Right lobe of liver (tissue), 4 donors: ENCODE data around the gene NAP1L1.

Source experiments
- POLR2A ChIP-seq: fragments of 450-650 bp; IDR thresholded peaks from one replicate; pipeline ENCODE4 v1.6.1; 2017; ENCODE audit warnings: antibody characterized with exemption, mild to moderate bottlenecking
- TF ChIP-seq, protein P1 (sequence below), 4 donors: fragments of 200-600 bp in 3 of 4; fragments of 450-650 bp in 1 of 4; IDR thresholded peaks; one replicate each; pipeline versions ENCODE4 v1.5.1 to v1.8.0; 2016 to 2022; ENCODE audit warnings: antibody characterized with exemption in 4 of 4, mild to moderate bottlenecking in 2 of 4
- donor health status: DM: no; HTN: no; CAD: no.
- donor health status: DM: no; HTN: no; CAD: no.
- donor health status: DM: no; HTN: yes; CAD: no.

DNA sequence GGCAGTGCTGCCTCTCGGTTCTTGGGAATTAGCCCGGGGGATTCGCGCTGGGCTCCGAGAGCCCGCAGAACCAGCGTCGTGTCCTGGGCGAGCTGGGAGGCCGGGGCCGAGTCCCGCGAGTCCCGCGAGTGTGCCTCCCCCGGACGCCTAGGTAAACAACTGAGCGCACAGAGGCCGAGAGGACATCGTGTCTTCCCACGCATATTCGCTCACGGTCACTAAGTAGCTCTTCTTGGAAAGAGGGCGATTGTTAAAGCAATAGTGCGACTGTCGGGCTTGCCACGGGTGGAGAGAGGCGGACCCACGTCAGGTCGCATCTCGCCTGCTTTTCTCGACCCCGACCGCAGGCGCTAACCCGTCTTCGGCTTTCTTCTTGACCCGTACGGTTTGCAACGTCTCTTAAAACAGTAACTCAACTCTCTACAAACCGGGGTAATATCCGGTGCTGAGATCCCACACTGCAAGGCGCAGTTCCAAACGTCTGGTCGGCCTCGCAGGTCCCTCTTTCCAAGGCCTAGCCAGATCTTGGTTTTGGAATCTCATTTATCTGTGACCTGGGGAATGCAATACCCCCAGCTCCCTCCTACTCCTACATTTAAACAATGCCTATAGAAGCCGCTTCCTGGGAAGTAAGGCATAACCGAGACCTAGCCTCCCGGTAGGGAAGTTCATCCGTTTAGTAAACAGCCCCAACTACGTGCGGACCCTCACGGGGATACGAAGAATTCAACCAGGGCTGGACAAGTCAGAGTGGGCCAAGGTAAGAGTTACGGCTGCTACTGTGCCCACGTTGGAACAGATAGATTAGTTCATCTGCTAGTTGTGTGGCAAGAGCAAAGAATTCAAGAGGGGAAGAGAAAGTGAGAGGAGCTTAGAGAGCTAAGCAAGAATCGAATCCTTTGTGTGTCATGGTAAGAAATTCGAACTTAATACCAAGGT is 52.2 kb downstream of the NAP1L1 start:
- TF ChIP-seq, protein P1, sequence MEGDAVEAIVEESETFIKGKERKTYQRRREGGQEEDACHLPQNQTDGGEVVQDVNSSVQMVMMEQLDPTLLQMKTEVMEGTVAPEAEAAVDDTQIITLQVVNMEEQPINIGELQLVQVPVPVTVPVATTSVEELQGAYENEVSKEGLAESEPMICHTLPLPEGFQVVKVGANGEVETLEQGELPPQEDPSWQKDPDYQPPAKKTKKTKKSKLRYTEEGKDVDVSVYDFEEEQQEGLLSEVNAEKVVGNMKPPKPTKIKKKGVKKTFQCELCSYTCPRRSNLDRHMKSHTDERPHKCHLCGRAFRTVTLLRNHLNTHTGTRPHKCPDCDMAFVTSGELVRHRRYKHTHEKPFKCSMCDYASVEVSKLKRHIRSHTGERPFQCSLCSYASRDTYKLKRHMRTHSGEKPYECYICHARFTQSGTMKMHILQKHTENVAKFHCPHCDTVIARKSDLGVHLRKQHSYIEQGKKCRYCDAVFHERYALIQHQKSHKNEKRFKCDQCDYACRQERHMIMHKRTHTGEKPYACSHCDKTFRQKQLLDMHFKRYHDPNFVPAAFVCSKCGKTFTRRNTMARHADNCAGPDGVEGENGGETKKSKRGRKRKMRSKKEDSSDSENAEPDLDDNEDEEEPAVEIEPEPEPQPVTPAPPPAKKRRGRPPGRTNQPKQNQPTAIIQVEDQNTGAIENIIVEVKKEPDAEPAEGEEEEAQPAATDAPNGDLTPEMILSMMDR (IDR thresholded peaks at IDR 0.05), result no peak
- peak; percentile 41 for TF ChIP-seq POLR2A
